Large intestine (tissue), 3 donors: ENCODE data around the gene CYB561. TPM values are rescaled to one million over a fixed set of nuclear protein-coding genes. Genes with fewer than 3 reads are reported as not detected.

Experiments used
- DNase-seq, 2 donors: peaks; one replicate each; pipeline versions ENCODE4 v3.0.0 to v3.0.0-alpha.2; 2013
- H3K27ac ChIP-seq: one replicate; pipeline ENCODE4 v1.5.1; 2013; ENCODE audit warnings: low read length
- H3K27me3 ChIP-seq: 2 replicates; pipeline ENCODE4 v1.6.1; 2013; ENCODE audit warnings: low read length; ENCODE audit not compliant: control insufficient read depth, insufficient read depth
- H3K36me3 ChIP-seq: 2 replicates; pipeline ENCODE4 v1.6.1; 2013; ENCODE audit warnings: low read length; ENCODE audit not compliant: control insufficient read depth, insufficient read depth
- H3K4me1 ChIP-seq: one replicate; pipeline ENCODE4 v1.6.1; 2013; ENCODE audit warnings: low read length; ENCODE audit not compliant: control insufficient read depth, insufficient read depth
- H3K4me3 ChIP-seq: one replicate; pipeline ENCODE4 v1.5.1; 2013; ENCODE audit warnings: low read length
- H3K9me3 ChIP-seq: one replicate; pipeline ENCODE4 v1.6.1; 2013; ENCODE audit warnings: mild to moderate bottlenecking, low read depth, low read length, moderate library complexity; ENCODE audit not compliant: control insufficient read depth
- WGBS: methylation state at CpG from one replicate; pipeline ENCODE4 v1.1.5; 2013; ENCODE audit warnings: low lambda C conversion rate; ENCODE audit not compliant: insufficient coverage; 5-methylcytosine and 5-hydroxymethylcytosine counted together
- polyA plus RNA-seq: library from polyadenylated mRNA; unstranded; fragments of 120-200 nt; gene quantifications from one replicate; pipeline ENCODE4 v1.2.1, GENCODE V29; 2013

Gene CYB561
- polyA plus RNA-seq, 1 donor = 35.0 TPM

DNA sequence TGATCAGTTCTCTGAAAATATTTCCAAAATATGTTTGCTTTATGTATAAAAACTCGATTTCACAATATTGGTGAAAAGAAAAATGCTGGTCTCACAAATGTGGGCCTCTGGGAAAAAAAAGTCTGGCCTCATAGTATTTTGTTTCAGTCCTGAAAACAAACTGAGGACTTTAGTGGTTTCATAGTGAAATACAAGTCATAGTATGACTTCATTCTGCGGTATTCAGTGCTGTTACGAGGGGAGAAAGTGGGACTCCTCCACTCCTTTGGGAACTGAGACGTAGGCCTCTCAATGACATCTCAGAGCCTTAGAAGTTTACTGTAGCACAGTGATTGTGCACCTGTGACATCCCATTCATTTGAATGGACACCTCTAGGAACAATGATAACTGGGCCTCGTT, 56.0 kb downstream of the CYB561 start:
- H3K4me1 ChIP-seq = no peaks in the 10 kb centered on the region
- WGBS = 100% methylated on average over 1 of the region's 5 CpGs
- H3K27me3 ChIP-seq = no peaks in the 10 kb centered on the region
- no peak overlapping the region for H3K4me3 ChIP-seq
- peaks cover 20% of the 10 kb centered on the region for H3K36me3 ChIP-seq
- no peak overlapping the region for H3K27ac ChIP-seq
- no peak for DNase-seq
- no peaks in the 10 kb centered on the region for H3K9me3 ChIP-seq

DNA sequence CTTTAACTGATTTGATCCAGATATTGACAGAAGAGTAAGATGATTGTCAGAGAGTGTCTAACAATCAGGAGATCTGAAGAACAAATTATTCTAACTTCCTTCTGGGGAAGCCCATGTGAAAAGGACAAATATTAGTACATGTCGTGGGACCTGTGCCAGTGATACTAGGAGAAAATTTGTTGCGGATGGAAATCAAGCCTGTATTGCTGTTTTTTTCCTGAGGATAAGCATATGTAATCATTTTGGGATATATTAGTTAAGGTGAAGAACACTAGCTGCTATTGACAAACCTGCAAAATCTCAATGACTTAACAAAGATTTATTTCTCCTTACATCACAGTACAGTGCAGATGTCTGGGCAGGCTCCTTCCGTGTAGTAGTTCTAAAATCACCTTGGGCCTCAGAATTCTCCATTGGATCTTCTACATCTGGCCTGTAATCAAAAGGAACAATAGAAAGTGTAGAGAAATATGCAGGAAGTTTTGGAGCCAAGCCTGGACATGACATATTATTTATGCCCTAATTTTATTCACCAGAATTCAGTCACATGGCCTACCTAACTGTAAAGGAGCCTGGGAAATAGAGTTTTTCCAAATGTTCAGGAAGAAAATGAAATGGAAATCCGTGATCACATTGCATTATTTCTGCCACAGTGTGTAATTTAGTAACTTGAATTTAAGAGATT, 58.3 kb downstream of the CYB561 start:
- no peak for DNase-seq
- H3K9me3 ChIP-seq = no peaks in the 10 kb centered on the region
- no peaks in the 10 kb centered on the region for H3K4me1 ChIP-seq
- peaks cover 16% of the 10 kb centered on the region for H3K36me3 ChIP-seq
- no peak overlapping the region for H3K27ac ChIP-seq
- WGBS = 90% methylated on average over 1 of the region's 4 CpGs
- no peak overlapping the region for H3K4me3 ChIP-seq
- no peaks in the 10 kb centered on the region for H3K27me3 ChIP-seq

DNA sequence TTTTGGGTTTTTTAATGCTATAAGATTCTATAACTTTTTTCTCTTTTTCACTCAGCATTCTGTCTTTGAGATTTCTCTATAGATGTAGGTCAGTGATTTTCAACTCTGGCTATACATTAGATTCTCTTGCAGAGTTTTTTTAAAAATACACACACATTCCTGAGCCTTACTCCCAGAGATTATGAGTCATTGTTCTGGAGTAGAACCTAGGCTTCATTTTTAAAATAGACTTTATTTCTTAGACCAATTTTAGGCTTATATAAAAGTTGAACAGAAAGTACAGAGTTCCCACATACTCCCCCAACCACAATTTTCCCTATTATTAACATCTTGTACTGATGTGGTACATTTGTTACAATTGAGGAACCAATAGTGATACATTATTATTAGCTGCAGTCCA, 63.3 kb downstream of the CYB561 start:
- no peaks in the 10 kb centered on the region for H3K27me3 ChIP-seq
- H3K36me3 ChIP-seq = peaks cover 3% of the 10 kb centered on the region
- DNase-seq = no peak
- H3K4me1 ChIP-seq = no peaks in the 10 kb centered on the region
- no peaks in the 10 kb centered on the region for H3K9me3 ChIP-seq
- no peak overlapping the region for H3K27ac ChIP-seq
- H3K4me3 ChIP-seq = no peak overlapping the region

Other genes starting within 250 kb of the CYB561 start
- gene ACE, start 30.8 kb upstream of the CYB561 start, polyA plus RNA-seq = 244 TPM
- 6.9 TPM for gene KCNH6, start 77.1 kb upstream of the CYB561 start, polyA plus RNA-seq
- gene DCAF7, start 104.2 kb upstream of the CYB561 start, polyA plus RNA-seq = 77.5 TPM
- 20.3 TPM for gene TACO1, start 154.6 kb upstream of the CYB561 start, polyA plus RNA-seq
- gene MAP3K3, start 176.1 kb upstream of the CYB561 start, polyA plus RNA-seq = 16.5 TPM